Hepatocyte (in vitro differentiated cells): Measurements from ENCODE around the gene KLHL17.

Source experiments
- EZH2 ChIP-seq: fragments of 200-600 bp; sonication (generic); IDR thresholded peaks from 2 replicates; pipeline ENCODE4 v1.6.1; 2016; ENCODE audit warnings: antibody characterized with exemption, mild to moderate bottlenecking, borderline replicate concordance
- EZH2phosphoT487 ChIP-seq: fragments of 200-600 bp; sonication (generic); IDR thresholded peaks from one replicate; pipeline ENCODE4 v1.6.1; 2018; ENCODE audit warnings: antibody characterized with exemption, mild to moderate bottlenecking, low read depth, moderate library complexity; ENCODE audit not compliant: unreplicated experiment, severe bottlenecking
- TF ChIP-seq, protein P1 (sequence below): fragments of 200-600 bp; sonication (generic); IDR thresholded peaks from 2 replicates; pipeline ENCODE4 v1.5.1; 2016; ENCODE audit warnings: antibody characterized with exemption, mild to moderate bottlenecking; ENCODE audit not compliant: poor library complexity

DNA sequence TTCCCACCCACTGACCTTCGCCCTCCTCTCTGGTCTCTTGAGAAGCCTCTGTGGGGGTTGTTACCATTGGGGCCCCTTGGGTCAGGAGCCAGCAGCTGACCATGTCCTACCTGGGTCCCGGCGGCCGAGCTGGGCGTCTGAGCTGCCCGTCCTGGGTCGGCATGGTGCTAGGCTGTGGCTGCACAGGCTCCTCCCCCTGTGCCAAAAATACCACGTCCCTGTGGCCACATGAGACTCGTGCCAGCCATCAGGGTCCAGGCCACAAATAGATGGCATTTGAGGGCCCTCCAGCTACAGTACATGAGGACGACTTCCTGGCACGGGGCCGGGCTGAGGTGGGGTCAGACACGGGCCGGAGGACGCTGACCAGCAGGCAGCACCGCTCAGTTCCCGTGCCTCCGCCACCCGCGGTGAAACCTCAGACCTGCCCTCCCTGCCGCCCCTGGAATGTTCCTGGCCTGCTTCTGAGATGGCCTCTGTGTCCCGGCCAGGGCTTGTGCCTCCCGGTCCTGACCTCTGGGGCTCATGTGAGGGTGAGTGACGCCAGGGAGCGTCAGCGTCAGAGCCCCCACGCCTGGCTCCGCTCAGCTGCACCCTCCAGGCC, 21.7 kb downstream of the KLHL17 start, which contains the start of gene PERM1:
- TF ChIP-seq, protein P1, sequence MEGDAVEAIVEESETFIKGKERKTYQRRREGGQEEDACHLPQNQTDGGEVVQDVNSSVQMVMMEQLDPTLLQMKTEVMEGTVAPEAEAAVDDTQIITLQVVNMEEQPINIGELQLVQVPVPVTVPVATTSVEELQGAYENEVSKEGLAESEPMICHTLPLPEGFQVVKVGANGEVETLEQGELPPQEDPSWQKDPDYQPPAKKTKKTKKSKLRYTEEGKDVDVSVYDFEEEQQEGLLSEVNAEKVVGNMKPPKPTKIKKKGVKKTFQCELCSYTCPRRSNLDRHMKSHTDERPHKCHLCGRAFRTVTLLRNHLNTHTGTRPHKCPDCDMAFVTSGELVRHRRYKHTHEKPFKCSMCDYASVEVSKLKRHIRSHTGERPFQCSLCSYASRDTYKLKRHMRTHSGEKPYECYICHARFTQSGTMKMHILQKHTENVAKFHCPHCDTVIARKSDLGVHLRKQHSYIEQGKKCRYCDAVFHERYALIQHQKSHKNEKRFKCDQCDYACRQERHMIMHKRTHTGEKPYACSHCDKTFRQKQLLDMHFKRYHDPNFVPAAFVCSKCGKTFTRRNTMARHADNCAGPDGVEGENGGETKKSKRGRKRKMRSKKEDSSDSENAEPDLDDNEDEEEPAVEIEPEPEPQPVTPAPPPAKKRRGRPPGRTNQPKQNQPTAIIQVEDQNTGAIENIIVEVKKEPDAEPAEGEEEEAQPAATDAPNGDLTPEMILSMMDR: no peak
- TF ChIP-seq EZH2phosphoT487 (no peak), EZH2 (no peak)
